Adrenal gland (tissue), 12 donors: ENCODE measurements around the gene PHACTR3. TPM values are rescaled to one million over a fixed set of nuclear protein-coding genes. Genes with fewer than 3 reads are reported as not detected.
A peak's percentile ranks its signal among the peaks of the same experiment; 100 is the strongest.

Experiments
- DNase-seq, 7 donors: peaks; one replicate each; pipeline ENCODE4 v3.0.0-alpha.2; 2019 to 2020
- H3K27ac ChIP-seq, 5 donors: fragments of 200-600 bp; sonication (generic) in 4 of 5; 1 replicate in 3 of 5; 2 replicates in 2 of 5; pipeline versions ENCODE4 v1.5.1 to v1.8.0; 2016 to 2020; ENCODE audit warnings: mild to moderate bottlenecking in 1 of 5
- H3K27me3 ChIP-seq: fragments of 200-600 bp; 2 replicates; pipeline ENCODE4 v1.8.0; 2021
- H3K36me3 ChIP-seq, 2 donors: fragments of 200-600 bp; replicated peaks in 1 of 2; 1 replicate in 1 of 2; 2 replicates in 1 of 2; pipeline versions ENCODE4 v1.5.1 to v1.8.0; 2018 to 2022
- H3K4me1 ChIP-seq, 2 donors: fragments of 200-600 bp; replicated peaks in 1 of 2; 1 replicate in 1 of 2; 2 replicates in 1 of 2; pipeline versions ENCODE4 v1.5.1 to v1.8.0; 2018 to 2021
- H3K4me3 ChIP-seq, 4 donors: fragments of 200-600 bp; sonication (generic) in 3 of 4; one replicate each; pipeline ENCODE4 v1.5.1; 2016 to 2018
- H3K9me3 ChIP-seq, 3 donors: fragments of 200-600 bp; sonication (generic) in 1 of 3; replicated peaks in 1 of 3; 1 replicate in 2 of 3; 2 replicates in 1 of 3; pipeline versions ENCODE4 v1.5.1 to v1.8.0; 2016 to 2021
- POLR2A ChIP-seq, 2 donors: fragments of 450-650 bp; IDR thresholded peaks; one replicate each; pipeline ENCODE4 v1.6.1; 2017; ENCODE audit warnings: antibody characterized with exemption in 2 of 2, mild to moderate bottlenecking in 2 of 2, moderate library complexity in 1 of 2
- WGBS, 4 donors: extraction: QIAGEN DNeasy Blood & Tissue Kit in 2 of 4; methylation state at CpG; one replicate each; pipeline versions ENCODE4 v1.1.5 to v1.1.7; 2013 to 2017; 5-methylcytosine and 5-hydroxymethylcytosine counted together
- intact Hi-C, 2 donors: fragments of 100-400 bp; cut with DNase I; formaldehyde crosslinking; loops; one replicate each; pipeline versions ENCODE4 v1.14.1 to v1.15.0; 2022 to 2023
- polyA plus RNA-seq, 3 donors: library from polyadenylated mRNA; stranded (reverse); fragments of 200-250 nt in 2 of 3; fragments of 350-450 nt in 1 of 3; fragmentation: Illumina TruSeq in 1 of 3; extraction: RNeasy Lipid Tissue Mini Kit (QIAGEN cat#74804) in 1 of 3; gene quantifications; one replicate each; pipeline ENCODE4 v1.2.3, GENCODE V29; 2013 to 2014
- total RNA-seq, 9 donors: library from RNA; depleted of rRNA in 4 of 9; stranded (reverse); fragments of >200 nt in 4 of 9; fragments of 120-200 nt in 1 of 9; fragmentation: NEBNext Ultra II Directional in 1 of 9; extraction: Animal tissue kit (Norgen Biotek cat#: 25700) in 1 of 9; gene quantifications; one replicate each; pipeline versions ENCODE4 v1.1.0 to v1.2.4, GENCODE V29; 2013 to 2023
- TF ChIP-seq, protein P1 (sequence below), 6 experiments: fragments of 450-650 bp in 4 of 6; fragments of 200-600 bp in 2 of 6; sonication (generic) in 1 of 6; IDR thresholded peaks; 1 replicate in 5 of 6; 2 replicates in 1 of 6; pipeline versions ENCODE4 v1.5.1 to v1.8.0; 2016 to 2021; ENCODE audit warnings: antibody characterized with exemption in 6 of 6, mild to moderate bottlenecking in 2 of 6, moderate library complexity in 1 of 6
- donor health status: healthy with polysubstance abuse.
- donor health status: Bipolar disorder and iron deficiency.
- donor health status: DM: yes; HTN: yes; CAD: no.
- donor health status: DM: no; HTN: no; CAD: no.
- donor health status: DM: no; HTN: no; CAD: no.
- donor health status: DM: yes; HTN: yes; CAD: no.

The PHACTR3 gene
- total and polyA plus RNA-seq, 12 donors, result 0.17 to 4.5 (median 0.81) TPM

GRCh38 chr20:59775687-59776055 is 171.3 kb downstream of the PHACTR3 start:
- Histone ChIP-seq H3K27ac (no peak overlapping the region), H3K4me3 (no peak overlapping the region), H3K36me3 (no peaks in the 10 kb centered on the region), H3K9me3 (no peaks in the 10 kb centered on the region), H3K4me1 (no peaks in the 10 kb centered on the region), H3K27me3 (no peaks in the 10 kb centered on the region)
- DNase-seq, result peak in 3 of 7 donors; percentile 4 to 15 (median 6)
- intact Hi-C loops, result no loop called here
- WGBS, 4 donors, result 60 to 87% (median 83%) methylated on average over 1 to 4 of the region's 4 CpGs
- no peak for TF ChIP-seq POLR2A (IDR thresholded peaks at IDR 0.05)

- WGBS, 4 donors, result 46 to 100% (median 54%) methylated on average over 2 to 8 of the region's 8 CpGs
- Histone ChIP-seq H3K36me3 (no peaks in the 10 kb centered on the region), H3K4me3 (no peak overlapping the region), H3K27me3 (no peaks in the 10 kb centered on the region), H3K4me1 (no peaks in the 10 kb centered on the region), H3K9me3 (no peaks in the 10 kb centered on the region), H3K27ac (no peak overlapping the region)
- peak in 3 of 7 donors; percentile 4 to 25 (median 10) for DNase-seq
- no peak for TF ChIP-seq POLR2A (IDR thresholded peaks at IDR 0.05)
- TF ChIP-seq, protein P1, sequence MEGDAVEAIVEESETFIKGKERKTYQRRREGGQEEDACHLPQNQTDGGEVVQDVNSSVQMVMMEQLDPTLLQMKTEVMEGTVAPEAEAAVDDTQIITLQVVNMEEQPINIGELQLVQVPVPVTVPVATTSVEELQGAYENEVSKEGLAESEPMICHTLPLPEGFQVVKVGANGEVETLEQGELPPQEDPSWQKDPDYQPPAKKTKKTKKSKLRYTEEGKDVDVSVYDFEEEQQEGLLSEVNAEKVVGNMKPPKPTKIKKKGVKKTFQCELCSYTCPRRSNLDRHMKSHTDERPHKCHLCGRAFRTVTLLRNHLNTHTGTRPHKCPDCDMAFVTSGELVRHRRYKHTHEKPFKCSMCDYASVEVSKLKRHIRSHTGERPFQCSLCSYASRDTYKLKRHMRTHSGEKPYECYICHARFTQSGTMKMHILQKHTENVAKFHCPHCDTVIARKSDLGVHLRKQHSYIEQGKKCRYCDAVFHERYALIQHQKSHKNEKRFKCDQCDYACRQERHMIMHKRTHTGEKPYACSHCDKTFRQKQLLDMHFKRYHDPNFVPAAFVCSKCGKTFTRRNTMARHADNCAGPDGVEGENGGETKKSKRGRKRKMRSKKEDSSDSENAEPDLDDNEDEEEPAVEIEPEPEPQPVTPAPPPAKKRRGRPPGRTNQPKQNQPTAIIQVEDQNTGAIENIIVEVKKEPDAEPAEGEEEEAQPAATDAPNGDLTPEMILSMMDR (IDR thresholded peaks at IDR 0.05), result no peak
- intact Hi-C loops, result no loop called here
Observed at GRCh38 chr20:59776059-59776603, 171.8 kb downstream of the PHACTR3 start.

GRCh38 chr20:59776626-59777330 is 172.4 kb downstream of the PHACTR3 start:
- Histone ChIP-seq H3K27ac (no peak overlapping the region), H3K9me3 (no peaks in the 10 kb centered on the region), H3K4me1 (no peaks in the 10 kb centered on the region), H3K4me3 (no peak overlapping the region), H3K27me3 (no peaks in the 10 kb centered on the region), H3K36me3 (no peaks in the 10 kb centered on the region)
- TF ChIP-seq POLR2A (IDR thresholded peaks at IDR 0.05), result no peak
- TF ChIP-seq, protein P1 (IDR thresholded peaks at IDR 0.05), result no peak
- intact Hi-C loops, result no loop called here
- WGBS, 4 donors, result 70 to 86% (median 79%) methylated on average over 13 of the region's 13 CpGs
- DNase-seq, result peak in 3 of 7 donors; percentile 3 to 10 (median 5)

GRCh38 chr20:59777331-59777725 is 173.0 kb downstream of the PHACTR3 start:
- Histone ChIP-seq H3K27me3 (no peaks in the 10 kb centered on the region), H3K9me3 (no peaks in the 10 kb centered on the region), H3K4me1 (no peaks in the 10 kb centered on the region), H3K4me3 (no peak overlapping the region), H3K36me3 (no peaks in the 10 kb centered on the region), H3K27ac (no peak overlapping the region)
- intact Hi-C loops, result no loop called here
- no peak for TF ChIP-seq POLR2A (IDR thresholded peaks at IDR 0.05)
- TF ChIP-seq, protein P1 (IDR thresholded peaks at IDR 0.05), result no peak
- peak in 3 of 7 donors; percentile 0 to 14 (median 6) for DNase-seq
- 58 to 84% (median 75%) methylated on average over 3 of the region's 3 CpGs for WGBS, 4 donors
